AG04449 (cell line): ENCODE measurements around the gene CNTN5.

Experiments used
- CTCF ChIA-PET: fragments of 350-600 bp; formaldehyde crosslinking; extraction: SDS; loops from one replicate; lab custom pipeline; 2021; ENCODE audit warnings: antibody characterized with exemption; lab: Yijun Ruan, JAX
- POLR2A ChIA-PET: fragments of 400-600, 350-600 bp; formaldehyde crosslinking; extraction: SDS; loops from one replicate; lab custom pipeline; 2020; ENCODE audit warnings: antibody characterized with exemption, inconsistent platforms; lab: Yijun Ruan, JAX
- DNase-seq: peaks from one replicate; pipeline ENCODE4 v3.0.0-alpha.2; 2010; ENCODE audit warnings: low read depth, low spot score
- H3K4me3 ChIP-seq: 2 replicates; pipeline ENCODE4 v1.5.1; 2011; ENCODE audit warnings: low read depth, mild to moderate bottlenecking, control low read depth, low read length
- TF ChIP-seq, protein P1 (sequence below): IDR thresholded peaks from one replicate; pipeline ENCODE4 v1.5.1; 2011; ENCODE audit warnings: mild to moderate bottlenecking, moderate library complexity, low read length, control low read depth, inconsistent platforms; ENCODE audit not compliant: insufficient read depth; ENCODE audit errors: missing control alignments

CNTN5 gene

GRCh38 chr11:99884750-99885149 lies 864.0 kb downstream of the CNTN5 start:
- ChIA-PET POLR2A (no interaction called here), CTCF (no interaction called here)
- TF ChIP-seq, protein P1, sequence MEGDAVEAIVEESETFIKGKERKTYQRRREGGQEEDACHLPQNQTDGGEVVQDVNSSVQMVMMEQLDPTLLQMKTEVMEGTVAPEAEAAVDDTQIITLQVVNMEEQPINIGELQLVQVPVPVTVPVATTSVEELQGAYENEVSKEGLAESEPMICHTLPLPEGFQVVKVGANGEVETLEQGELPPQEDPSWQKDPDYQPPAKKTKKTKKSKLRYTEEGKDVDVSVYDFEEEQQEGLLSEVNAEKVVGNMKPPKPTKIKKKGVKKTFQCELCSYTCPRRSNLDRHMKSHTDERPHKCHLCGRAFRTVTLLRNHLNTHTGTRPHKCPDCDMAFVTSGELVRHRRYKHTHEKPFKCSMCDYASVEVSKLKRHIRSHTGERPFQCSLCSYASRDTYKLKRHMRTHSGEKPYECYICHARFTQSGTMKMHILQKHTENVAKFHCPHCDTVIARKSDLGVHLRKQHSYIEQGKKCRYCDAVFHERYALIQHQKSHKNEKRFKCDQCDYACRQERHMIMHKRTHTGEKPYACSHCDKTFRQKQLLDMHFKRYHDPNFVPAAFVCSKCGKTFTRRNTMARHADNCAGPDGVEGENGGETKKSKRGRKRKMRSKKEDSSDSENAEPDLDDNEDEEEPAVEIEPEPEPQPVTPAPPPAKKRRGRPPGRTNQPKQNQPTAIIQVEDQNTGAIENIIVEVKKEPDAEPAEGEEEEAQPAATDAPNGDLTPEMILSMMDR = no peak
- no peak overlapping the region for H3K4me3 ChIP-seq
- no peak for DNase-seq

- POLR2A ChIA-PET = no interaction called here
- CTCF ChIA-PET = no interaction called here
- TF ChIP-seq, protein P1 = no peak
- H3K4me3 ChIP-seq = no peak overlapping the region
- no peak for DNase-seq
These were observed 866.7 kb downstream of the CNTN5 start for GRCh38 chr11:99887481-99887880.

- DNase-seq = no peak
- H3K4me3 ChIP-seq = no peak overlapping the region
- POLR2A ChIA-PET = no interaction called here
- TF ChIP-seq, protein P1 = no peak
- CTCF ChIA-PET = no interaction called here
These were observed 873.1 kb downstream of the CNTN5 start for GRCh38 chr11:99893811-99894210.

- POLR2A ChIA-PET = no interaction called here
- CTCF ChIA-PET = no interaction called here
- H3K4me3 ChIP-seq = no peak overlapping the region
- TF ChIP-seq, protein P1 = no peak
- no peak for DNase-seq
These were observed 880.4 kb downstream of the CNTN5 start for GRCh38 chr11:99901175-99901574.

GRCh38 chr11:99911116-99911515 lies 890.4 kb downstream of the CNTN5 start:
- H3K4me3 ChIP-seq = no peak overlapping the region
- TF ChIP-seq, protein P1 = no peak
- ChIA-PET CTCF (no interaction called here), POLR2A (no interaction called here)
- no peak for DNase-seq

DNA sequence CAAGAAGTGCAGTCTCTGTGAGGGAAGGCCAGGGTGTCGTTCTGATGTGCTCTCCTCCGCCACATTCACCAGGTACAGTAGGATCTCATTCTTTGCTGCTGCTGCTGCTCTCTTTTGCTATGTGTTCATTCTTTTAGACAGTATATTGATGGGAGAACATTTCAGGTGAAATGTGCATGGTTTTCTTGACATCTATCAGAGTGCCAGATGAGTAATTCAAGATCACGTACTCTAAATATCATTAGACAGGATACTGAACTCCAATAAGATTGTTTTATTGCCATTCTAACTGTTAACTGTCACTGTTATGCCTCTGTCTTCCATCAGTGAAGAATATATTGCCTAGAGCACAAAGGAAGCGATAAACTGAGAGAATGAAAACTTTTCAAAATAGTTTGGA lies 895.3 kb downstream of the CNTN5 start:
- DNase-seq = no peak
- no peak overlapping the region for H3K4me3 ChIP-seq
- TF ChIP-seq, protein P1 = no peak
- POLR2A ChIA-PET = no interaction called here
- CTCF ChIA-PET = no interaction called here
